Measurements from ENCODE around the gene CTNND2. TPM values are rescaled to one million over a fixed set of nuclear protein-coding genes. Genes with fewer than 3 reads are reported as not detected.

CTNND2 gene
- total RNA-seq, 1 experiment from 2014 or later = not detected

- no TSS peak for BruUV-seq (replicated peaks)
- CTCF ChIA-PET = no interaction called here
- DNase-seq (ENCODE audit: unreplicated experiment) = no peak
- Mint-ChIP-seq H3K27me3 (ENCODE audit: insufficient read depth, unreplicated experiment) (peaks cover 23% of the 10 kb centered on the region), H3K36me3 (ENCODE audit: insufficient read depth, unreplicated experiment) (no peaks in the 10 kb centered on the region), H3K4me1 (ENCODE audit: insufficient read depth, unreplicated experiment) (no peaks in the 10 kb centered on the region), H3K9me3 (ENCODE audit: unreplicated experiment) (no peaks in the 10 kb centered on the region), H3K4me3 (ENCODE audit: unreplicated experiment) (no peak overlapping the region), H3K27ac (ENCODE audit: low read depth, unreplicated experiment) (no peak overlapping the region)
- intact Hi-C loops (cut with micrococcal nuclease) = no loop called here
- POLR2A ChIA-PET = no interaction called here
- TF ChIP-seq, protein P1, sequence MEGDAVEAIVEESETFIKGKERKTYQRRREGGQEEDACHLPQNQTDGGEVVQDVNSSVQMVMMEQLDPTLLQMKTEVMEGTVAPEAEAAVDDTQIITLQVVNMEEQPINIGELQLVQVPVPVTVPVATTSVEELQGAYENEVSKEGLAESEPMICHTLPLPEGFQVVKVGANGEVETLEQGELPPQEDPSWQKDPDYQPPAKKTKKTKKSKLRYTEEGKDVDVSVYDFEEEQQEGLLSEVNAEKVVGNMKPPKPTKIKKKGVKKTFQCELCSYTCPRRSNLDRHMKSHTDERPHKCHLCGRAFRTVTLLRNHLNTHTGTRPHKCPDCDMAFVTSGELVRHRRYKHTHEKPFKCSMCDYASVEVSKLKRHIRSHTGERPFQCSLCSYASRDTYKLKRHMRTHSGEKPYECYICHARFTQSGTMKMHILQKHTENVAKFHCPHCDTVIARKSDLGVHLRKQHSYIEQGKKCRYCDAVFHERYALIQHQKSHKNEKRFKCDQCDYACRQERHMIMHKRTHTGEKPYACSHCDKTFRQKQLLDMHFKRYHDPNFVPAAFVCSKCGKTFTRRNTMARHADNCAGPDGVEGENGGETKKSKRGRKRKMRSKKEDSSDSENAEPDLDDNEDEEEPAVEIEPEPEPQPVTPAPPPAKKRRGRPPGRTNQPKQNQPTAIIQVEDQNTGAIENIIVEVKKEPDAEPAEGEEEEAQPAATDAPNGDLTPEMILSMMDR (IDR thresholded peaks at IDR 0.05; ENCODE audit: unreplicated experiment) = no peak
These were observed 610.7 kb downstream of the CTNND2 start for GRCh38 chr5:11293523-11293922.

- peaks cover 23% of the 10 kb centered on the region for H3K27me3 Mint-ChIP-seq (ENCODE audit: insufficient read depth, unreplicated experiment)
- H3K4me3 Mint-ChIP-seq (ENCODE audit: unreplicated experiment) = no peak overlapping the region
- no peak for DNase-seq (ENCODE audit: unreplicated experiment)
- intact Hi-C loops (cut with micrococcal nuclease) = no loop called here
- ChIA-PET CTCF (no interaction called here), POLR2A (no interaction called here)
- no peaks in the 10 kb centered on the region for H3K9me3 Mint-ChIP-seq (ENCODE audit: unreplicated experiment)
- no peak overlapping the region for H3K27ac Mint-ChIP-seq (ENCODE audit: low read depth, unreplicated experiment)
- BruUV-seq (replicated peaks) = no TSS peak
- H3K36me3 Mint-ChIP-seq (ENCODE audit: insufficient read depth, unreplicated experiment) = no peaks in the 10 kb centered on the region
- TF ChIP-seq, protein P1 (IDR thresholded peaks at IDR 0.05; ENCODE audit: unreplicated experiment) = no peak
- no peaks in the 10 kb centered on the region for H3K4me1 Mint-ChIP-seq (ENCODE audit: insufficient read depth, unreplicated experiment)
These were observed 611.4 kb downstream of the CTNND2 start for GRCh38 chr5:11292648-11293356.

DNA sequence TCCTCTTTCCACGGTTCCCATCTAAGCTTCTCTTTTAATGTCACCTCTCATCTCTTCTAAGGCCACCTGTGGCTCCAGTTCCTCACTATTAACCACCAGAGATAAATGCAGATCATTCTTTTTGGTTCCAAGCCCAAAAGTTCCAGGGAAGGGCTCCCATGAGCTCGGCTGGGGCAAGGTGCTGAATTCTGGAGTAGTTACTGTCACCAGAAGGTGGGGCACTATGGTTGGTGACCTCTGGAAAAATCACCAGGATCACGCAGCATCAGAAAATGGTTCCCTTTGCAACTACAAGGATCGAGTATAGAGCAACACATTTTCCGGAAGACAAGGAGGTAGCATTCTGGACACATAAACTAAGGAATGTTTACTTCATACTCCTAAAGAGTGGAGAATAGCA is 614.5 kb downstream of the CTNND2 start:
- TF ChIP-seq, protein P1 (IDR thresholded peaks at IDR 0.05; ENCODE audit: unreplicated experiment) = no peak
- Mint-ChIP-seq H3K27ac (ENCODE audit: low read depth, unreplicated experiment) (no peak overlapping the region), H3K27me3 (ENCODE audit: insufficient read depth, unreplicated experiment) (peaks cover 23% of the 10 kb centered on the region), H3K4me3 (ENCODE audit: unreplicated experiment) (no peak overlapping the region), H3K36me3 (ENCODE audit: insufficient read depth, unreplicated experiment) (no peaks in the 10 kb centered on the region), H3K9me3 (ENCODE audit: unreplicated experiment) (no peaks in the 10 kb centered on the region), H3K4me1 (ENCODE audit: insufficient read depth, unreplicated experiment) (no peaks in the 10 kb centered on the region)
- no TSS peak for BruUV-seq (replicated peaks)
- POLR2A ChIA-PET = no interaction called here
- DNase-seq (ENCODE audit: unreplicated experiment) = peak; percentile 6
- intact Hi-C loops (cut with micrococcal nuclease) = no loop called here
- CTCF ChIA-PET = interaction anchor here (1.0 to 1.5 kb wide), 3 partner anchors 9 to 23 kb away, joined by 3 read pairs; no protein-coding TSS in a partner anchor

- Mint-ChIP-seq H3K4me3 (ENCODE audit: unreplicated experiment) (no peak overlapping the region), H3K36me3 (ENCODE audit: insufficient read depth, unreplicated experiment) (no peaks in the 10 kb centered on the region), H3K9me3 (ENCODE audit: unreplicated experiment) (no peaks in the 10 kb centered on the region), H3K27ac (ENCODE audit: low read depth, unreplicated experiment) (no peak overlapping the region), H3K4me1 (ENCODE audit: insufficient read depth, unreplicated experiment) (no peaks in the 10 kb centered on the region), H3K27me3 (ENCODE audit: insufficient read depth, unreplicated experiment) (peaks cover 23% of the 10 kb centered on the region)
- no TSS peak for BruUV-seq (replicated peaks)
- no peak for DNase-seq (ENCODE audit: unreplicated experiment)
- TF ChIP-seq, protein P1 (IDR thresholded peaks at IDR 0.05; ENCODE audit: unreplicated experiment) = no peak
- ChIA-PET POLR2A (no interaction called here), CTCF (interaction anchor here (1.0 to 1.5 kb wide), 2 partner anchors 10 to 23 kb away, joined by 3 read pairs; no protein-coding TSS in a partner anchor)
- intact Hi-C loops (cut with micrococcal nuclease) = no loop called here
These were observed 615.0 kb downstream of the CTNND2 start for GRCh38 chr5:11289208-11289607.

Measured in MCF 10A (cell line).